GM18867 (cell line): ENCODE results near the gene RNF138.
A peak's percentile ranks its signal among the peaks of the same experiment; 100 is the strongest.
"Not testable (repeated sequence)": the region's sequence is repeated elsewhere in the genome, so short reads cannot be mapped to it uniquely, and the experiment has no call there.

Experiments used
- ATAC-seq: cut with Tn5 transposase; IDR thresholded peaks from one replicate; pipeline ENCODE4 v1.9.1; 2021; ENCODE audit warnings: mild to moderate bottlenecking, moderate library complexity; ENCODE audit not compliant: unreplicated experiment

Gene RNF138, protein sequence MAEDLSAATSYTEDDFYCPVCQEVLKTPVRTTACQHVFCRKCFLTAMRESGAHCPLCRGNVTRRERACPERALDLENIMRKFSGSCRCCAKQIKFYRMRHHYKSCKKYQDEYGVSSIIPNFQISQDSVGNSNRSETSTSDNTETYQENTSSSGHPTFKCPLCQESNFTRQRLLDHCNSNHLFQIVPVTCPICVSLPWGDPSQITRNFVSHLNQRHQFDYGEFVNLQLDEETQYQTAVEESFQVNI

DNA sequence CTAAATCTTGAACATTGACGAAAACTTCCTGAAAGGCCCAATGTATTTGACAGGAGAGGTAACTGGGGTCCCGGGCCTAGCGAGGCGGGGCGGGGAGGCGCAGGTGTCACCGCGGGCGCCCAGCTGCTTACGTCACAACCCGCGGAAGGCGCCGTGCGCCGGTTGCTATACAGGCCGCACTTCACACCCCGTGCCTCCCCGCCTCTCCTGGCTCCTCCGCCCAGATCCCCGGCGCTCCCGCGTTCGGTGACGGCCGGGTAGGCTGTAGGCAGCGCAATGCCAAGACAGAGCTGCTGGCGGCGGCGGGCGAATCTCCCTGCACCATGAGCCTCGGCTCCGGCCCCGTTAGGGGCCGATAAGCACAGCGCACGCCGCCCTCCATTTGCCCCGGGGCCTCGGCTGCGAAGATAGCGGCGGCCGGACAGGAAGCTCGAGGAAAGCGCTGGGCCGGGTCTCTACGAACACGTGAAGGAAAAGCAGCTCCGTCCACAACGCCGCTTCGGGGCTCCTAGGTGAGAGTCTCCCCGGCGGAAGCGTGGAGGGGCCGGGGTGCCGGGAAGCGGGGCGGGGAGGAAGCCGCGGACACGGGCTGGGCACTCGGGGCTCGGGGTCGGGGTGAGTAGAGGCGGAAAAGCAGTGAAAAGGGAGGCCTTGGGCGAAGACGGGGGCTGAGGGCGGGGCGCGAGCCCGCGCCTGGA is at the start of gene RNF138:
RNF138 (plus strand) TSS at position 151 of the 698 bp plus-strand sequence. CDS start 903 bp downstream, outside the sequence.
- ATAC-seq = peak; percentile 61

DNA sequence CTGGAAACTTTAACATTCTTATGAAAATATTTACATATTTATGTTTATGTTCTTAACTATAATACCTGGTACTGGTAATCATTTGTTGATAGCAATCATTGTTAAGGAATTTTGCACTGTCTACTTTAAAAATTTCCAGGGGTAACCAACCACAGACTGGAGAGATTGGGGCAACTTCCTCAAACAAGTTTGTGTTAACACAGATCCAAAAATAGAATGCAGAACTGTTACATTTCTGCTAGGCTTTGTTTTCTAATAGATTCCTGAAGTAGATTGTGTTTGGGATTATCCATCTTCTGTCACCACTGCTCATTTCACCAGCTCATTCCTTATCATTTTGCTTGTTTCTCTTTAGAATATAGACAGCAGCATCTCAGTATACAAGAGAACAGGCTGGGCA is 49.3 kb upstream of the RNF138 start:
- ATAC-seq = no peak

DNA sequence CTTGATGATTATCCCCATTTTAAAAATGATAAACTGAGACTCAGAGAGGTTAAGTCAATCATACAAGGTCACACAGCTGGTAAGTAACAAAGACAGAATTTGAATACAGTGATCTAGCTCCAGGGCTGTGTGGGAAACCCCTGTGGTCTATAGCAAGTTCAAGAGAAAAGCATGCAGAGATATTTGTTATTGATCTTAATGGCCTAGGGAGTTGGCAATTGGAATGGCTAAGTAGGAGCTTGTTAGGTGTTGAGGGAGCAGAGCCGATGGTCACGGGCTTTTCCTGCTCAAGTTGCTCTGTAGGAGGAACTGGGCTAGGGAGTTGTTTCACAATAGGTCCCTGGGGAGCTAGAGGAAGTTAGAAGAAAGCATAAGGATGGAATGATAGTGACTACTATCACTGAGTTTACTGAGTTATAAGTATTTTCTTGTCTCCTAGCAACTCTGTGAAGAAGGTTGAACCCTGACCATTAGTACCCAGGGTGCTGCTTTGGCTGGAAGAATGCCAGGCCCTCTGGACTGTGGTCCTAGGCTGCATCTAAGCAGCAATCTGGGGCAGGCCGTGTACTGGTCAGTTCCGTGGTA is 43.1 kb upstream of the RNF138 start:
- peak; percentile 54 for ATAC-seq

DNA sequence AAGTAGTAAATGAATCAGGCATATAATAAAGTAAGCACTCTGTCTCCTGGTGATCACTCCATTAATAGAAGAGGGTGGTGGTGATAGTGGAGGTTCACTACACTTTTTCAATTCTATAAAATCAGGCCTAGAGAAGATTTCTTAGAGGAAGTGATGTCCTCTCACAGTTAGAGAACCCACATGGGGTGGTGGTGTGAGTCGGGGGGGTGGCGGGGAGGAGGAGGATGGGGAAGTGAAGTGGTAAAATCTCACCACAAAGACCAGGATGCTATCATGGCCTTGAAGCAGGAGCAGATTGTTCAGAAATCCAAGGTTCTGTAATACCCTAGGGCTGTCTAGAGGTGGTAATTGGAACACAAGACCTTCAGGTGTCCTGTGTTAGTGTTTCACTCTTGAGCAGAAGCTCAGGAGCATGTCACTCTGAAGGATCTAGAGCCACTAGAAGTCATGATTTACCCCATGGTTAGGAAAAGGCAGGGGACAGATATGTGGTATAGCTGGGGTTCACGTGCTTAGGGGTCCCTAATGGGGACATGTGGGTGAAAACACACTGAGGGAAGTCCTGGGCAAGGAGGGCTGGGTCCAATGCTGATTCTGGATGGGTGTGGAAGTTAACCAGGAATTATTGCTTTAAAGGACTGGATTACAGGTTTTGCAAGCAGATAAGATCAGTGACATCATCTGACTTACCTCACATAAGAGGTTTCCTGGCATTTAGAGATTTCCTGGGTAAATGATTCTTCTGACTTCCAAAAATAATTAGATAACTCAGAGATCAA is 42.1 kb upstream of the RNF138 start:
- ATAC-seq = peak; percentile 48

DNA sequence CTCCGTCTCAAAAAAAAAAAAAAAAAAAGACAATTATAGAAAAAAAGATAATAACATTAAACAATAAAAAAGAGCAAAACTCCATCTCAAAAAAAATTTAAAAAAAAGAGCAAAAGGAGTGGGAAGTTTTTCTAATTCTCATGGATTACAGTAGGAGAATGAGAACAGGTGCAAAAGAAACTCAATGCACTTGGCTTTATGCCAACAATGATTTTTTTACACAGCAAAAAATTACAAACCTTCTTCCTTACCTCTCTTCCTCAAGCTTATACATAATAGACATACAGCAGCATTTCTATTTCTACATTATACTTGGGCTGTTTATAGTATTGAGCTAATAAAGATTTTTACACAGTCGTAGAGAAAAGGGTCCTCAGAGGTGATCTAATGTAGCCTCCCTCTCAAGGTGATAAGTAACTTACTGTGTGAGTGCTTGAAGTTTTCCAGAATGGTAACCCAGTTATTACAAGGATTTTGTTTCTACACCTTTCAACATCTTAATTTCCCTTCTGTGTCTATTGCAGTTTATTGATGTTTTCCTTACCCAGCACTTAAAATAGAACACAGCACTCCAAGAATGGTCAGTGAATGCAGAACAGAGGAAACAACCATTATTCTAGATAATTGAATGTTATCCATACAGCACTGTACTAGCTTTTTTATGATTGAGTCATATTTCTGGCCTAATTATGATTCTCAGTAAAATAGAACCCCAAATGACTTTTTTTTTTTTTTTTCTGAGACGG is 34.9 kb upstream of the RNF138 start:
- no peak for ATAC-seq

DNA sequence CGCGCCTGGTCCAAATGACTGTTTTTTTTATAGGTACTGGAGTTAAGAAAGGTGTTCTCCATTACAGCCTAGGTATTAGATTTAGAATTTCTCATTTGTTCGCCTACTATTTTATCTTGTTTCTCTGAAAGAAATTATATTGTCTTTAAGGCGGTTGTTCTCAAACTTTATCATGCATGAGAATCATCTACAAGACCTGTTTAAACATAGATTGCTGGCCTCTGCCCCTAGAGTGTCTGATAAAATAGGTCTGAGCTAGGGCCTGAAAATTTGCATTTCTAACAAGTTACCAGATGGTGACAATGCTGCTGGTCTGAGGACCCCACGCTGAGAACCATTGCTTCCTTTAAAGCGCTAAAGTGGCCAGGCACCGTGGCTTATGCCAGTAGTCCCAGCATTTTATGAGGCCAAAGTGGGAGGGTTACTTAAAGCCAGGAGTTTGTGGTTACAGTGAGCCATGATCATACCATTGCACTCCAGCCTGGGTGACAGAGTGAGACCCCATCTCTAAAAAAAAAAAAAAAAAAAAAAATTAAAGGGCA is 34.0 kb upstream of the RNF138 start:
- no peak for ATAC-seq

DNA sequence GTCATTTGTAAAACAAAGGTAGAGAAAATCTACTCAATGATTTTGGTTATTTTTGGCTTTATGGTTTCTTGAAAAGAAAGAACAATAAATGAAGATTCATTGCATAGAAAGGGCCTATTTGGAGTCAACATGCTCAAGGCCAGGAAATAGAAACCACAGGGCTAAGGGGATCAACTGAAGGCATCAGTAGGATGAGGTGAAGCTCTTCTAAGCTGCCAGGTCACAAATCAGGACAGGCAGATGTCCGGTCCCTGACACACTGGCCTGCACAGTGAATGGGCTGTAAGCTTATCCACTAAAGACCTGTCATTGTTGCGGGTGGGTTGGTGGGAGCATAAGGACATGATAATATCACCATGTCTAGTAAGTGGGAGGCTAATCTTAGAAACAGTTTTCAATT is 31.6 kb upstream of the RNF138 start:
- no peak for ATAC-seq

DNA sequence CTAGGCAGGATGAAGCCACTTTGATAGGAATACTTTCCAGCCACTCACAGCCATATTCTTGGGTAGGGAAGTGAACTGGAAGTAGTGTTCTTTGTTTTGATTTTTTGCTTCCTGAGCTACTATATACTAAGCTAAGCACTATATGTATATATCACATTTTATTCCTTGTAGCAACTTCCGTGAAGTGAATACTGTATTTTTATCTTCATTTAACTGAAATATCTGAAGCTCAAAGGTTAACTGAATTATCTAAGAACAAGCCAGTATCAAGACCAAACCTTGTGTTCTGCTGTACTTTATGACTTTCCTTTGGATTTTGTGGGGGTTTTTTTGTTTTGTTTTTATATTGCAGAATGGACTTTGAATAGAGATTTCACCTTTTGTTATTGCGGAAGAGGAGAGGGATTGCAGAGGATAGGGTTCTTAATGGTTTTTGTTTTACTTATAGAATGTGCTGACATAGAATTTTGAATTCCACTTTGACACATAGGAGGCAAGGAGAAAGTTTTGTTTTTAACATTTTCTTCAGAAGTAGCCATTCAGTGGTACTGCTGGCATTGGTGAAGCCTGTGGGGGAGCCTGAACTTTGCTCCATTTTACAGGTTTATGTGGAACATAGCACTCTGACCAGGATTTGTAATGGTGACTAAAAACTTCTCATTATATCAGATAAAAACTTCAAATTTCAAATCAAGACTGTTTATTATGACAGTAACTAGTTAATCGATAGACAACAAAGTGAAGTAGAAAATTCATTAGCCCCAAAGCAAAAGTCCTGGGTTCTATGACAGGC is 24.1 kb upstream of the RNF138 start:
- ATAC-seq = no peak

DNA sequence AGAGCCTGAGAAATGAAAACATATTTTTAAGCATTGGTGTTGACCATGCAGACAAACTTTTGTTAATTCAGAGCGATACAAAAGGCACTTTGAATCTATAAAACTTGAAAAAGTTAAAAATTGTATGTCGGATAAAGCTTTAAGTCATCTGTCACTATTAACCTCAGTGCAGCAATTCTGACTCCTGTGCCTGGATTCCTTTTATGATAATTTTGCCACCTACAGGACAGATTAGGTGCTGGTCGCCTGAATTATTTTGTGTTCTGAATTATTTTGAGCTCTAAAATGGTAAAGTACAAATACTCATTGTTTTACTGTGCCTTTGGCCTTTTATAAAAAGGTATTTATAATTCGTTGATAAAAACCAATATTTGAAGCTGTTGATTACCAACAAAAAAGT is 19.4 kb upstream of the RNF138 start:
- no peak for ATAC-seq

DNA sequence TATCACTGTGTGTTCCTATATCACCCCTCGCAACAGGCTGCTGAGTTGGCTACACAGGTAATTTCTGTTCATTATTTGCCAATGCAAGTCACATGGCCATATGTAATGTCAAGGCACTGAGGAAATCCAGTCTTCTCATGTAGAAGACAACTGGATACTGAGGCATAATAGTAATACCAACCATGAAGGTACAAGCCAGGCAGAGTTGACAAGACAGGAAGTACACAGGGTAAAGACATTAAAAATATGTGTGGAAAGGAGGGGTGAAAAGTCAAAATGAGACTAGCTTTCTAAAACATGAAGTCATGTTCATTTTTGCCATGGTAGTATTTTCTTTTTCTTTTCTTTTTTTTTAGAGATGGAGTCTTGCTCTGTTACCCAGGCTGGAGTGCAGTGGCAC is 17.5 kb upstream of the RNF138 start:
- ATAC-seq = no peak

DNA sequence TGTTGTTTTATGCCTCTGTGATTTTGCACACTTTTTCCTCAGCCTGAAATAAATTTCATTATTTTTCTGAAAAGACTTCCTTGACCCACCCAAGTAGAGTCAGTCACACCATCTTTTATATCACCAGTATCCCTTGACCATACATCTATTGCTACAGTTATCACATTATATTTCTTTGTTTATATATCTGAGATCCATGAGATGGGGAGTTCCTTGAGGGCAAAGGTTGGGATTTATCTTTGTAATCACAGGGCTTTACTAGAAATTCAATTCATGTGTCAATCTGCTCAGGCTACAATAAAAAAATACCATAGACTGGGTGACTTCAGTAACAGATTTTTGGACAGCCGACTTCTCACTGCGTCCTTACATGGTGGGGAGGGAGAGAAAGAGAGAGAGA is 12.8 kb upstream of the RNF138 start:
- no peak for ATAC-seq

DNA sequence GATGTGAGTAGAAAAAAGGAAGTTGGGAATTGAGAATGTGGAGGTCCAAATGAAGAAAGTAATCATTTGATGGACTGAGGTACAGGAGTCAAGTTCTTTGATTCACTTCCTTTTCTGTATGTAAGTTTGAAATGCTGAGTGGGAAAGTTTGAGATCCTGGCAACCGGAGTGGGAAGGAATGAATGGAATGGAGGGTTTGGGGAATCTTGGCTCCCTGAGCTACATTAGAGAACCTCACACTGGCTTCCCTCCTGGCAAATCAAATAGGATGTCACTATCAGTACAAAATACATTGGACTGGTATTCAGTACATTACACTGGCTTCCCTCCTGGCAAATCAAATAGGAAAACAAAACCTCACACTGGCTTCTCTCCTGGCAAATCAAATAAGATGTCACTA is 9.8 kb upstream of the RNF138 start:
- no peak for ATAC-seq

DNA sequence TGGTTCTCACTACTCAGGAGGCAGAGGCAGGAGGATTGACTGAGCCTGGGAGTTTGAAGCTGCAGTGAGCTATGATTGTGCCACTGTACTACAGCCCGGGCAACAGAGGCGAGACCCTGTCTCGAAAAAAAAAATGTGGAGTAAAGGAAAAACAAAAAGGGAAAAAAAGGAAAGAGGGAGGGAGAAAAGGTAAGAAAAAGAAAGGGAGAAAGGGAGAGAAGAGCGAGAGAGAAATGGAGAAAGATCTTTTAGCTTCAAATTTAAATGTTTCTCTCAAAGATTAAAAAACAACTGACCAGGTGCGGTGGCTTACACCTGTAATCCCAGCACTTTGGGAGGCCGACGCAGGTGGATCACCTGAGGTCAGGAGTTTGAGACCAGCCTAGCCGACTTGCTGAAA is 7.9 kb upstream of the RNF138 start:
- ATAC-seq = no peak

DNA sequence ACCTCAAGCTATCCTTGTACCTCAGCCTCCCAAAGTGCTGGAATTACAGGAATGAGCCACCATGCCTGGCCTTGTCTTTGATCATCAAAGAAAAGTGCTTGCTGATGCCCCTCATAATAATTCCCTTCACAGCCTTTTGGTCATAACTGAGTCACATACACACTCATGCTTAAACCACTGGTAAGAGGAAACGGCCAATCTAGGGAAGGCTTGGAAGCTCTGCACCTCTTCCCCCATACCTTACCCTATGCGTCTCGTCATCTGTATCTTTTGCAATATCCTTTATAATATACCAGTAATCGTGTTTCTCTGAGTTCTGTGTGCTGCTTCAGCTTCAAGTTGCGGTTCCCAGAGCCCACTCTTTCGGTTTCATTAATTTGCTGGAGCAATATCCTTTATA is 4.8 kb upstream of the RNF138 start:
- ATAC-seq = no peak

DNA sequence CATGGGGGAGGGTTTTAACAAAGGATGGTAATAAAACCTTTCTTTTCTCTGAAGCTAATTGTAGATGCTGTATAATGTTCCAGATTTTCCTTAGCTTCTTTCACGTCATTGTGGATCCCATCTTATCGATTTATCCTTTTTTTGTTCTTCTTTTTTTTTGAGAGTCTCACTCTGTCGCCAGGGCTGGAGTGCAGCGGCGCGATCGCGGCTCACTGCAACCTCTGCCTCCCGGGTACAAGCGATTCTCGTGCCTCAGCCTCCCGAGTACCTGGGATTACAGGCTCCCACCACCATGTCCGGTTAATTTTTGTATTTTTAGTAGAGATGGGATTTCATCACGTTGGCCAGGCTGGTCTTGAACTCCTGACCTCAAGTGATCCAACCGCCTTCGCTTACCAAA is 843 bp upstream of the RNF138 start:
- ATAC-seq = not testable (repeated sequence)

DNA sequence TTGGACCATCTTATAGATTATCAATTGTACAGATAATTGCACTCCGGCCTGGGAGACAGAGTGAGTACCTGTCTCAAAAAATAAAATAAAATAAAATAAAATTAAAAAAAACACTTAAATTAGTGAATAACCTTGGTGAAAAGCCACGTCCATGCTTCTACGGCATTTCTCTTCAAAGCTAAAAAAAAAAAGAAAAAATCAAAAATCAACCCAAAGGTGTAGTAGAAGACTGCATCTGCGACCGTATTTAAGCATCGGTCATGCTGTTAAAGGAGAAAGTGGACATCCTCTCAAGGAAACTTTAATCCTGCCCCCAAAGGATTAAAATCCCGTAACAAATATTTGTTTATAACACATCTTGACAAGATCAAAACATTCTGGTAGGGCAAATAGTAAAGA is 350 bp upstream of the RNF138 start:
- no peak for ATAC-seq

DNA sequence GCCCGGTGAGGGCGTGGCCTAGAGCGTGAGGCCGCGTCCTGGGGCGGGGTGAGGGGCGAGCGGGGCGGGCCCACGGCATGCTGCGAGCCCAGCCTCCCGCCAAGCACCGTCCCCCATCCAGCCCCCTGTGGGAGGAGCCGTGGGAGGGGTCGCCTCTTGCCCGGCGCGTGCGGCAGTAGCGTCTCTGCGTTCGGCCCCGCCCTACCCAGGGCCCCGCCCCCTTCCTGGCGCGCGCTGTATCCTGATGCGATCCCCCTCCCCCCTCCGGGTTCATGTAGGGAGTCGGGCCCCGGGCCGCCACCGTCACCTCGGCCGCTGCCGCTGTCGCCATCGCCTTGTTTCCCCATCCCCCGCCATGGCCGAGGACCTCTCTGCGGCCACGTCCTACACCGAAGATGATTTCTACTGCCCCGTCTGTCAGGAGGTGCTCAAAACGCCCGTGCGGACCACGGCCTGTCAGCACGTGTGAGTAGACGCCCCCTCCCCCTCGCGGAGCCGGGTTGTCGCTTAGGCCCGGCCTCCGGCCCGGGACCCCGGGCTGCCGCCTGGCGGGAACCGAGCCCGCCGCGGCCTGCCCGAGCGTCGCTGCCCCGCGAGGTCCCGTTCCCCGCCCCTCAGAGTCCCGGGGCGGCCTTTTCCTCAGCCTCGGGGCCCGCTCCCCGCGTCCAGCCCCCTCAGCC is 888 bp downstream of the RNF138 start:
- peak; percentile 82 for ATAC-seq

DNA sequence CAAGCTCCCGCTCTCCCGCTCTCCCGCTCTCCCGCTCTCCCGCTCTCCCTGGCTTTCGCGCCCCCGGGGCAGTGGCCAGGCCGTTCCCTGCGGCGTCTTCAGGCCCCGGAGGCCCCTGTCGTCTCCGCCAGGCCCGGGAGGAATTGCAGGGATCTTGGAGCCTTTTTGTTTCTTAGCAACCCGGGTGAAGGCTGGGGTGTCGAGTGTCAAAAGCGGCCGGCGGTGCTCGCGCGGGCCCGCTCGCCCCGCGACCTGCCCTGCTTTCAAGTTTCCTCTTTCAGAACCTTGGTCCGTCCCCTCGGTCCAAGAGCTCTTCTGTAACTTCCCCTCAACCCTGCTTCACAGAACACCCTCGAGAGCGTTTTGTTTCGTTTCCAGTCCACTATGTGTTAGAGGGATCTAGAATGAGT is 1.4 kb downstream of the RNF138 start:
- ATAC-seq = peak; percentile 42

DNA sequence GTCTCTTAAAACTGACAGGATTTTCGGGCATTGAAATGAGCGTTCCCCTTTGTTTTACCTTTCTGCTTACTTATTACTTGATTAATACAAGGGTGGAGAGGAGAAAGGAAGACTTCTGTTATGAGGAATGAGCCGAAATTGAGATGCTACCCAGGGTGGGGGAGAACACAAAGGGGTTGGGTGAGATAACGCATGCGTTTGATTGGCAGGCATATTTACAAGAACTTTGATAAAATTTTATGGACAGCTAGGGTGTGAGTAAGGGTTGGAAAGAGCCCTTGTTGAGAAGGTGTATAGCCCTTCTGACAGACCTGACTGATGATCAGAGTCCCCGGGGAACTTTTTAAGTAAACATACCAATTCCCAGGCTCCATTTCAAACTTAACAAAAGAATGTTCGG is 1.8 kb downstream of the RNF138 start:
- ATAC-seq = no peak
